ACHN (cell line): ENCODE measurements around the gene STX4.

Experiments
- DNase-seq: peaks from one replicate; pipeline ENCODE4 v3.0.0-alpha.2; 2015
- in situ Hi-C: cut with HindIII; loops from 2 replicates; pipeline ENCODE4 v1.10.0; 2017; ENCODE audit warnings: low sequenced_read_pairs, low pct_ligation_motif_present, low pct_unique_long_range_greater_than_20kb

The STX4 gene

GRCh38 chr16:31077592-31078396 lies 44.4 kb downstream of the STX4 start:
- no peak for DNase-seq
- in situ Hi-C loops, result no loop called here

- in situ Hi-C loops, result no loop called here
- no peak for DNase-seq
Observed at GRCh38 chr16:31078597-31079341, 45.4 kb downstream of the STX4 start.

GRCh38 chr16:31079342-31079944 lies 46.1 kb downstream of the STX4 start:
- DNase-seq, result no peak
- in situ Hi-C loops, result no loop called here

- in situ Hi-C loops, result no loop called here
- no peak for DNase-seq
Observed at GRCh38 chr16:31080035-31080629, 46.8 kb downstream of the STX4 start.

GRCh38 chr16:31080756-31081419 lies 47.5 kb downstream of the STX4 start:
- in situ Hi-C loops, result no loop called here
- DNase-seq, result no peak

- in situ Hi-C loops, result no loop called here
- DNase-seq, result no peak
Observed at GRCh38 chr16:31081428-31082351, 48.3 kb downstream of the STX4 start.

- in situ Hi-C loops, result no loop called here
- no peak for DNase-seq
Observed at GRCh38 chr16:31082368-31083045, 49.1 kb downstream of the STX4 start.

GRCh38 chr16:31083081-31083480 lies 49.7 kb downstream of the STX4 start:
- no peak for DNase-seq
- in situ Hi-C loops, result no loop called here

GRCh38 chr16:31083556-31083955 lies 50.2 kb downstream of the STX4 start:
- no peak for DNase-seq
- in situ Hi-C loops, result no loop called here

- DNase-seq, result no peak
- in situ Hi-C loops, result no loop called here
Observed at GRCh38 chr16:31083981-31084380, 50.6 kb downstream of the STX4 start.

- in situ Hi-C loops, result no loop called here
Observed at GRCh38 chr16:31084584-31085302, 51.4 kb downstream of the STX4 start.

GRCh38 chr16:31085411-31085810 lies 52.1 kb downstream of the STX4 start:
- no peak for DNase-seq
- in situ Hi-C loops, result no loop called here

More at GRCh38 chr16:31084584-31085302, 51.4 kb downstream of the STX4 start:
- DNase-seq, result no peak

GRCh38 chr16:31085873-31086628 lies 52.7 kb downstream of the STX4 start:
- in situ Hi-C loops, result no loop called here
- no peak for DNase-seq

- in situ Hi-C loops, result no loop called here
- DNase-seq, result no peak
Observed at GRCh38 chr16:31086629-31086906, 53.2 kb downstream of the STX4 start.

- in situ Hi-C loops, result no loop called here
- no peak for DNase-seq
Observed at GRCh38 chr16:31087481-31087880, 54.1 kb downstream of the STX4 start.

GRCh38 chr16:31087971-31088370 lies 54.6 kb downstream of the STX4 start:
- in situ Hi-C loops, result no loop called here
- DNase-seq, result no peak
